SW 1271 (cell line): ENCODE data around the gene SCN3A.

Source experiments
- DNase-seq, 2 experiments: peaks; one replicate each; lab custom pipeline; 2025; lab: John Stamatoyannopoulos, UW

The SCN3A gene

DNA sequence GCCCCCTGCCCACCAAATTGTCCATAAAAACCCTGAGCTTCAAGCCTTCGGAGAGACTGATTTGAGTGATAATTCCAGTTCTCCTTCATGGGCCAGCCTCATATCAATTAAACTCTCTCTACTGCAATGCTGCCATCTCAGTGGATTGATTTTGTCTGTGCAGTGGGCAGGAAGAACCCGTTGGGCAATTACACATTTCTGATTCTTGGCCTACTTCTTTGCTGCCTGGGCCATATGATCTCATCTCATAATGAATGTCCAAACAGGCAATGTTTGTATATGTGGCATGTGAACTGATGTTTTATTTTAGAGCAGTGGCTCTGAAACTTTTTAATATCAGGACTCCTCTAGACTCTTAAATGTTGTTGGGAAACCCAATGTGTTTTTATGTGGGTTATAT, 147.3 kb downstream of the SCN3A start:
- DNase-seq: no peak

DNA sequence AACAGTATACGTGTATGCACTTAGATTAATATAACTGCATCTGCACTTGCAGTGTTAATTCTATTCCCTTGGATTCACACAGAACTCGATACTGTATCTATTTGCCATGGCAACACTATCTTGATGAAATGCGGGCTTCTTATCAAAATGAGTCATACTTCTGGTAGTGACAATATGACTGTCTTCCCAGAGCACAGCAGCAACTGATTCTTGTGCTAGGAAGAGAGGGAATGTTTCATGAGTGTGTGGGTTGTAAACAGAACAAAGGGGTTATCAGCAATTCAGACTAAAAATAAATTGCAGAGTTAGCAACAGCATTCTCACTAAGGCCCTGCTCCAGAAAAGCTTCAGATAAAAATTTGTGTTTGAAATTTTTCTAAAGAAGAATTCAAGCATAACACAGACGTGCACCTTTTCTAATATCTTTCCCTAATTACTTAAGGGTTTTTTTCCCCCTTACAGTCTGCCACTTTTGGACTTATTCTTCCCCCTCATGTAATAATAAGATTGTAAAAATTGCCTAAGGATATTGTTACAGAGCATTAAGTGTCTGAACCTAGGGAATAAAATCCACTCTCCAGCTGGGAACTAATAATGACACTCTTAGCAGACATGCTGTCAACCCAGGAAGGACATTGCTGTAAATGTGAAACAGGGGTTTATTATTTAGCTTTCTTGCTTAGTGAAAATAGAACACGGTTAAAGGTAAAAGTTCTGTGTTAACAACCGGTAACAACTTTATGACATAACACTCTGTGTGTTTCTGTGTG, 148.6 kb downstream of the SCN3A start:
- DNase-seq: peak in 1 of 2 experiments; percentile 49

DNA sequence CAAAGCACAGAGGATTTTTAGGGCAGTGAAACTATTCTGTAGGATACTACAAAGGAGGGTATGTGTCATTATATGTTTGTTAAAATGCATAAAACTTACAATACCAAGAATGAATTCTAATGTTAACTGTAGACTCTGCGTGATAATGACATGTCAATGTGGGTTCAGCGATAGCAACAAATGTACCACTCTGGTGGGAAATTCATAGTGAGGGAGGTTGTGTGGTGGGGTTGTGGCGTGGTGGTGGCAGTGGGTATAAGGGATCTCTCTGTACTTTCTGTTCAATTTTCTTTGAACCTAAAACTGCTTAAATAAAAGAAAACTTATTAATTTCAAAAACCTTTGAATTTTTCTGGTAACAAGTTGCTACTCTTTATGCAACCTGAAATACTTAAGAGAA, 149.2 kb downstream of the SCN3A start:
- no peak for DNase-seq

DNA sequence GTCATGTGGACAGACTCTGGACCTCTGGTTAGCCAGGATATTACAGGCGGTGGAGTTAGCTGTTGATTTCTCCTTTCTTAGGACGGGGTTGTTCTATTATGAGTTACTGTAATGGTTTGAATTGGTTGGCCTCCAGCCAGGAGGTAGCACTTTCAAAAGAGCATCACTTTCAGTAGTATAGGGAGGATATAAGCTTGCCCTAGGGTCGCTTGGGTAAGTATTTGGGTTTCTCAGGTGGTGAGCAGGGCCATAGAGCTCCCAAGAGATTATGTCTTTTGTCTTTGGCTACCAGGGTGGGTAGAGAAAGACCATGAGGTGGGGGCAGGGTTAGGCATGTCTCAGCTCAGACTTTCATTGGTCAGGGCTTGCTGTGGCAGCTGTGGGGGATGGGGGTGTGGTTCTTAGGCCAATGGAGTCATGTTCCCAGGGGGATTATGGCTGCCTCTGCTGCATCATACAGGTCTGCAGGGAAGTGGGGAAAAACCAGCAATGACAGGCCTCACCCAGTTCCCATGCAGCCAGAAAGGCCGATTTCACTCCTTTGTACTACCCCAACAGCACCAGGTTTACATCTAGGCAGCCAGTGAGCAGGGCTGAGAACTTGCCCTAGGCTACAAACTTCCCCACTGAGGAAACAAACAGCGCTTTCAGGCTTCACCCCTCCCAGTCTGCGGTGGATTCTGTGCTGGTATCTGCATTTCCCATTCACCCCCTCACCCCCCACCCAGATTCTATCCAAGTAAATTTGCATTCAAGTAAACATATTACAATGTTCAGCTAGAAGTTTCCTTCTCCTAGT, 159.1 kb downstream of the SCN3A start:
- no peak for DNase-seq
